GM13977 (cell line): ENCODE data around the gene MBTPS2.

ENCODE experiments used
- DNase-seq: peaks from one replicate; pipeline ENCODE4 v3.0.0; 2012; ENCODE audit warnings: low spot score
- in situ Hi-C: fragments of 300-500 bp; cut with MboI; formaldehyde crosslinking; loops from one replicate; pipeline ENCODE4 v1.12.0; 2022; ENCODE audit warnings: low sequenced_read_pairs, low pct_unique_long_range_greater_than_20kb, mixed read lengths, inconsistent platforms; ENCODE audit not compliant: unreplicated experiment
- TF ChIP-seq, protein P1 (sequence below): IDR thresholded peaks from 2 replicates; pipeline ENCODE4 v1.5.1; 2012; ENCODE audit warnings: mild to moderate bottlenecking, control low read depth; ENCODE audit not compliant: insufficient read depth; ENCODE audit errors: extremely low read depth, missing control alignments

MBTPS2 gene

DNA sequence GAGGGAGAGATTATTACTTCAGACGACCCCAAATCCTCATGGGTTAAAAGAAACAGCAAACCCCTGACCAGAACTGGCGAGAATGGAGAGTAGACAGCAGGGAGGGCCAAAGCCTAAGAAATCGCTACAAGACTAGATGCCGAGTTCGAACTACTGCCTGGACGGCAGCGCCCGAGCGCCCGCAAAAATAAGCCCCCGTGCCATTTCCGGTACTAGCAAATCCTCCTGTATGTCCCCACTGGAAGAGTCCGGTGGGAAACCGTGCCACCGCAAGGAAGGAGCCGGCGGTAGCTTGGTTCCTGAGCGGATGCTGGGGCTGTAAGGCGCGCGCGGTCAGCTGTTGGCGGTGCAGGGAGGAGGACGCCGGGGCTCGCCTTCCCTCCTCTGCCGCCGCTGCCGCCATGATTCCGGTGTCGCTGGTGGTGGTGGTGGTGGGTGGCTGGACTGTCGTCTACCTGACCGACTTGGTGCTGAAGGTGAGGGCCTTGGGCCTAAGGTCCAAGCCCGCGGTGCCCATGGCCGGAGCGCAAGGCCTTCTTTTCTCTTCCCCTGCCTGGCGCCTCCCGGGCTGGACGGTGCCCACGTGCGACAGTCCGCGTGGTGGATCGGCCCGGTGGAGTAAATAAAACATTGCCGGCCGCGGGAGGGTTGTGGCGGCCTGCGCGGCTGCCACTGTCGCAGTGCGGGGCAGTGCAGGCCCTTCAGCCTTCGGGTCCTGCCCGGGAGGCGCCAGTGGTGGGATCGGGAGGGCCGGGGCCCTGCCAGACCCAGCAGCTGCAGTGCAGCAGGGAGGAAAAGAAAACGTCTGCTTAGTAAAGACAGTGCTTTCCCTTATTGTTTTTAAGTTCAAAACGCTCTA lies at the start of gene MBTPS2:
TSS of gene MBTPS2 (plus strand) at position 284 of the 859 bp plus-strand sequence. CDS start at position 402, 118 bp downstream.
- DNase-seq = peak; percentile 44
- TF ChIP-seq, protein P1, sequence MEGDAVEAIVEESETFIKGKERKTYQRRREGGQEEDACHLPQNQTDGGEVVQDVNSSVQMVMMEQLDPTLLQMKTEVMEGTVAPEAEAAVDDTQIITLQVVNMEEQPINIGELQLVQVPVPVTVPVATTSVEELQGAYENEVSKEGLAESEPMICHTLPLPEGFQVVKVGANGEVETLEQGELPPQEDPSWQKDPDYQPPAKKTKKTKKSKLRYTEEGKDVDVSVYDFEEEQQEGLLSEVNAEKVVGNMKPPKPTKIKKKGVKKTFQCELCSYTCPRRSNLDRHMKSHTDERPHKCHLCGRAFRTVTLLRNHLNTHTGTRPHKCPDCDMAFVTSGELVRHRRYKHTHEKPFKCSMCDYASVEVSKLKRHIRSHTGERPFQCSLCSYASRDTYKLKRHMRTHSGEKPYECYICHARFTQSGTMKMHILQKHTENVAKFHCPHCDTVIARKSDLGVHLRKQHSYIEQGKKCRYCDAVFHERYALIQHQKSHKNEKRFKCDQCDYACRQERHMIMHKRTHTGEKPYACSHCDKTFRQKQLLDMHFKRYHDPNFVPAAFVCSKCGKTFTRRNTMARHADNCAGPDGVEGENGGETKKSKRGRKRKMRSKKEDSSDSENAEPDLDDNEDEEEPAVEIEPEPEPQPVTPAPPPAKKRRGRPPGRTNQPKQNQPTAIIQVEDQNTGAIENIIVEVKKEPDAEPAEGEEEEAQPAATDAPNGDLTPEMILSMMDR = peak; percentile 13
- in situ Hi-C loops = no loop called here

DNA sequence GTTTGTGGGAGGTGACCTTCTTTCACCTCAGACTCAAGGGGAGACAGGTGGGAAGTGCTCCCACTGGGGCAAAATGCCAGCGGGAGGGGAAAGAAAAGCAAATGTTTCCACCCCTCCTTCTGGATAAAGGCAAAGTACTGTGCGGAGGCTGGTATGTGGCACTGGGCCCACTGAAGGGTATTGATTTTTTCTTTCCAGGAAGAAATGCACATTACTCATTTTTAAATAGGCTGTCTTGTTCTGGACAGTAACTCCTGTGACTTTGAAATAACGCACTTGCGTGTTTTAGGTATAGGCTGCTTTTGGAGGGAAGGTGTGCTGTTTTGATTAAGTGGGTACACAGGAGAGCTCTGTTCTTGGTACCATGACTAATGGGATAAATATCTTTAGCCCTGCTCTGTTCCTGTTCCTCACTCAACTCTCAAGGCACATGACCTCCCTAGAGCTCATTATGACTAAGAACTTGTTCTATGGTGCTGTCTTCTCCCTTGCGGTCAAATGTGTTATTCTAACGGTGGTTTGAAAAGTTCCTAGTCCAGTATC lies 40.7 kb upstream of the MBTPS2 start:
- TF ChIP-seq, protein P1 = no peak
- in situ Hi-C loops = no loop called here
- no peak for DNase-seq

DNA sequence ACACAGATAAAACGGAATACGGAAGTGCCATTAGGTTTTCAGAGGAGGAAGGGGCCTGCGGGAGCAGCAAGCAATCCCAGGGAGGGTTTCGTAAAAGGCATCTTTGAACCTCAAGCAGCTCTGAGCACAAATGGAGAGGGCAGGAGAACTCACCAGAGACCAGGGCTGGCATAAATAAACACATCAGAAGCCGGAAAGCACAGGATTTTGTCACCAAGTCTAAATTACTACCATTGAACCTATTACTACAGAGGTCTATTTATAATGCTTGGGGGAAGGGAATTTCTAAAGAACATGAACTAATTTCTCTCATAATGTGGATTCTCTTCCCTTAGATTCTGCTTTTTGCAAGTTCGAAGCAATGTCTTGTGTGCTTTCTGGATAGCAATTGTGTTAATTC lies 39.6 kb upstream of the MBTPS2 start:
- DNase-seq = no peak
- in situ Hi-C loops = no loop called here
- TF ChIP-seq, protein P1 = no peak

DNA sequence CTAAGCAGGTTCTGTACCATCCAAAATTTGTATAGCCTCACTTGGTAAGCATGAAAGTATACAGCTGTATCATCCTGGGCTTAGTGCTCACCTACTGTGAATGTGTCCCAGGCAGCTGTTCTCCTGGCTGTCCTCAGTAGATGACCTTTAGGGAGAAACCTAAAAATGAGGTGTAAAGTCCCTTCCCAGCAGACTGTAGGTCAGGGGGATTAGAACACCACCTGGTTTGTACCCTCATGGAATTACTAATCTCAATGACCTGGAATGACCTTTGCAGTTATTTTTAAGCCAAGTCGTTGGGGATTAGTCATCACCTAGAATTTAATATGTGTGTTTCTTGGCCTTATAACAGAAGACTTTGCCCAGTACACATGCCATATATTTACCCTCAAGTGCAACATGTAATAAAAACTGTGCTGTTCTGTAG lies 39.1 kb upstream of the MBTPS2 start:
- TF ChIP-seq, protein P1 = no peak
- no peak for DNase-seq
- in situ Hi-C loops = no loop called here

DNA sequence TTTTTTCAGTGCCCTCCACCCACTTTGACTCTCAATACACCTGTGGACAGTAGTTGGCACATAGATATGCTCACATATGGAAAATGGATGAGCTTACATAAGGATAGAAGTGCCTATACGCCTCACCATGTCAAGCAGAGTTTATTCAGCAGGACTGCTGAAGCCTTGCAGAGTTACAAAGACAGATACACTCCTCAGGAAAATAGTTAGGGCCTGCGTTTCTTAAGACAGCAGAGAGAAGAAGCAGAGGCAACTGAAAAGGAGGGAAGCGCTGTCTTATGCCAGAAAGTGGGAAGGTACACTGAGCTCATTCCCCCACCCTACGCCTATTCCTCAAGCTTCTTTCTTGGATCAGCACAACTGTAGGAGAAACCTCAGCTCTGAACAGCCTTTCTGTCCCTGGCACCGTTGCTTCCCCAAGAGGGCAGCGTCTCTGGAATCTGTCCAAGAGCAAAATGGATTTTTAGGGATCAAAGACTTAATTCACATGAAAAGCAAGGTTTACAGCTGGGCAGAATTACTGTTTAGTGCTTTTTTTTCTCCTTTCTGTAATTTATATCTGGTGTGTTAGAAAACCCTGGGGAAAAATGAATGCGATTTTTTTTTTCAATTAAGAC lies 37.3 kb upstream of the MBTPS2 start:
- in situ Hi-C loops = no loop called here
- TF ChIP-seq, protein P1 = no peak
- no peak for DNase-seq

DNA sequence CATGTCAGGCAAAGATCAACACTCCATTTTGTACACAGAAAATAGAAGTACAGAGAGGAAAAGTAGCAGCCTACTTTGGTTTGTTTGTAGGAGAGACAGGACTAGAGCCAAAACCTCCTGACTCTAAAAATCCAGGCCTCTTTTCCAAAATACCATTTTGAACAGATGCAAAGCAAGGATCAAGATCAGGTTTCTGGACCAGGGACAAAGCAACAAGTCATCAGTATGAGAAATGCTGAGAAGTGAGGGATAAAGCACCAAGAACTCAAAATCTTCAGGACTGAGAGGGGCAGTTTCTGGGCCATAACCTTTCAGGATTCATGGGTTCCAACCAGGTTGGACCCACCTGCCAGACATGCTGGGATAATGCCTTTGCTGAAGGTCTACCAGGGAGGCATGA lies 36.6 kb upstream of the MBTPS2 start:
- TF ChIP-seq, protein P1 = no peak
- in situ Hi-C loops = no loop called here
- DNase-seq = no peak
